SK-N-SH (cell line): Measurements from ENCODE around the gene TAOK1.

ENCODE experiments used
- ELF1 ChIP-seq: IDR thresholded peaks from 2 replicates; pipeline ENCODE4 v1.4.0; 2012
- EZH2phosphoT487 ChIP-seq: fragments of 200-600 bp; sonication (generic); IDR thresholded peaks from 2 replicates; pipeline ENCODE4 v1.6.1; 2017; ENCODE audit warnings: low read depth, mixed run types, mild to moderate bottlenecking, antibody characterized with exemption, moderate library complexity, borderline replicate concordance
- FOSL2 ChIP-seq: IDR thresholded peaks from 2 replicates; pipeline ENCODE4 v1.4.0; 2012; ENCODE audit warnings: low read depth, mild to moderate bottlenecking, moderate library complexity, borderline replicate concordance
- GABPA ChIP-seq: IDR thresholded peaks from 2 replicates; pipeline ENCODE4 v1.4.0; 2012; ENCODE audit warnings: low read depth, mild to moderate bottlenecking
- JUND ChIP-seq: IDR thresholded peaks from 2 replicates; pipeline ENCODE4 v1.4.0; 2012
- NRF1 ChIP-seq: IDR thresholded peaks from 2 replicates; pipeline ENCODE4 v1.6.1; 2012; ENCODE audit warnings: low read depth, mild to moderate bottlenecking, low read length
- POLR2AphosphoS5 ChIP-seq: IDR thresholded peaks from 2 replicates; pipeline ENCODE4 v1.6.1; 2012; ENCODE audit warnings: low read depth, low read length
- REST ChIP-seq: IDR thresholded peaks from 2 replicates; pipeline ENCODE4 v1.6.1; 2012; ENCODE audit warnings: mild to moderate bottlenecking, low read depth, low read length, moderate library complexity
- RFX5 ChIP-seq: IDR thresholded peaks from 2 replicates; pipeline ENCODE4 v1.6.1; 2012; ENCODE audit warnings: mild to moderate bottlenecking, improper control_type of control experiment, low read length
- SMC3 ChIP-seq: IDR thresholded peaks from 2 replicates; pipeline ENCODE4 v1.6.1; 2012; ENCODE audit warnings: low read depth, low read length, improper control_type of control experiment
- YY1 ChIP-seq: IDR thresholded peaks from 2 replicates; pipeline ENCODE4 v1.4.0; 2012; ENCODE audit warnings: low read depth, mild to moderate bottlenecking
- TF ChIP-seq, protein P1 (sequence below): fragments of 200-600 bp; sonication (generic); IDR thresholded peaks from 2 replicates; pipeline ENCODE4 v1.6.1; 2017; ENCODE audit warnings: antibody characterized with exemption, mild to moderate bottlenecking, moderate library complexity
- TF ChIP-seq, protein P2 (sequence below): IDR thresholded peaks from 2 replicates; pipeline ENCODE4 v1.4.0; 2012; ENCODE audit warnings: low read depth

GRCh38 chr17:29510953-29511352 is 120.8 kb downstream of the TAOK1 start:
- TF ChIP-seq, protein P1, sequence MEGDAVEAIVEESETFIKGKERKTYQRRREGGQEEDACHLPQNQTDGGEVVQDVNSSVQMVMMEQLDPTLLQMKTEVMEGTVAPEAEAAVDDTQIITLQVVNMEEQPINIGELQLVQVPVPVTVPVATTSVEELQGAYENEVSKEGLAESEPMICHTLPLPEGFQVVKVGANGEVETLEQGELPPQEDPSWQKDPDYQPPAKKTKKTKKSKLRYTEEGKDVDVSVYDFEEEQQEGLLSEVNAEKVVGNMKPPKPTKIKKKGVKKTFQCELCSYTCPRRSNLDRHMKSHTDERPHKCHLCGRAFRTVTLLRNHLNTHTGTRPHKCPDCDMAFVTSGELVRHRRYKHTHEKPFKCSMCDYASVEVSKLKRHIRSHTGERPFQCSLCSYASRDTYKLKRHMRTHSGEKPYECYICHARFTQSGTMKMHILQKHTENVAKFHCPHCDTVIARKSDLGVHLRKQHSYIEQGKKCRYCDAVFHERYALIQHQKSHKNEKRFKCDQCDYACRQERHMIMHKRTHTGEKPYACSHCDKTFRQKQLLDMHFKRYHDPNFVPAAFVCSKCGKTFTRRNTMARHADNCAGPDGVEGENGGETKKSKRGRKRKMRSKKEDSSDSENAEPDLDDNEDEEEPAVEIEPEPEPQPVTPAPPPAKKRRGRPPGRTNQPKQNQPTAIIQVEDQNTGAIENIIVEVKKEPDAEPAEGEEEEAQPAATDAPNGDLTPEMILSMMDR = no peak
- TF ChIP-seq FOSL2 = no peak; the same call in 1 of the 2 replicates
- TF ChIP-seq GABPA = no peak
- TF ChIP-seq YY1 = no peak
- TF ChIP-seq POLR2AphosphoS5 = no peak
- no peak for TF ChIP-seq RFX5
- TF ChIP-seq REST = no peak
- TF ChIP-seq, protein P2, sequence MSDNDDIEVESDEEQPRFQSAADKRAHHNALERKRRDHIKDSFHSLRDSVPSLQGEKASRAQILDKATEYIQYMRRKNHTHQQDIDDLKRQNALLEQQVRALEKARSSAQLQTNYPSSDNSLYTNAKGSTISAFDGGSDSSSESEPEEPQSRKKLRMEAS = no peak
- no peak for TF ChIP-seq EZH2phosphoT487
- no peak for TF ChIP-seq ELF1
- TF ChIP-seq SMC3 = no peak
- TF ChIP-seq NRF1 = no peak
- no peak for TF ChIP-seq JUND
